NK-92 (cell line): Measurements from ENCODE around the gene CADPS2.

Experiments
- DNase-seq: peaks from one replicate; lab custom pipeline; 2025; ENCODE audit not compliant: unreplicated experiment; lab: John Stamatoyannopoulos, UW

Gene CADPS2

GRCh38 chr7:122886357-122887081, at the start of gene CADPS2:
CADPS2 (minus strand) TSS chr7:122886460; CDS start chr7:122886337, 123 bp downstream.
- no peak for DNase-seq

GRCh38 chr7:122935620-122936019, 49.4 kb upstream of the CADPS2 start:
- DNase-seq = no peak

DNA sequence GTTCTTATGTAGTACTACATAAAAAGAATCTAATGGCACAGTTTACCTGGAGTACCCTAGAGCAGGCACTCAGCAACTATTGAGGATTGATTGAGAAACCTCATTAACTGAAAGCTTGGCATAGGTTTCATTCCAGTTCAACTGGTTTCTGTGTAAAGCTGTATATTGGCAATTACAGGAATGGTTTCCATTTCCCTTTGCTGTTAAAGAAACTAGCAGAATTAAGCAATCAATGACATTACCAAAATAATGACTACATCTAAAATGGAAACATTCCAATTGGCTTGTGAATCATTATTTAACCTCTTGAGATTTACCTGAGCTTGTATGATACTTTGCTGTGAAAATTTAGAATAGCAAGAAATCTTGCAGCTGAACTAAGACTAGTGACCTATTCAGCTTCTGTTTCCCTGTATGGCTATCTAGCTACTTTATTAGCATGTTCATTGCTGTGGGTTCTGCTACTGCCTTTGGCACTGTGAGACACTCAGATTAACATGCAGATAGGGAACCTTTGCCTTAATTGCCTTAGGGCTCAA, 33.5 kb upstream of the CADPS2 start:
- no peak for DNase-seq

DNA sequence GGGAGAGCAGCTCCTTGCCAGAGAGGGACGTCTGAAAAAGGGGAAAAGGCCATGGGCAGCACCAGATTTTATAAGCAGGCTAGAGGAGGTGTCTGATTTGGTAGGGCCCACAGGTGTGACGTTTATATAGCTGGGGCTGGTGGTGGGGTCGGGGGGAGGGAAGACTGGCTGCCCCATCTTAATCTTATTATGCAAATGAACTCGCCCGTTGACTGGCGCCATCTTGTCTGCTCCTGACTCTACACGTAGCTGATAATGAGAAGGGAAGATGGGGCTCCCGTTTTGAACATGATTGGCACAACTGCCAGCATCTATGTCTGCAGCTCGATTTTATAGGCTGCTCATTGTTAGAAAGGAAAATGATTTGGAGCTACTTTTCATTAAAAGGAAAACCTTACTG, 28.6 kb upstream of the CADPS2 start:
- no peak for DNase-seq

DNA sequence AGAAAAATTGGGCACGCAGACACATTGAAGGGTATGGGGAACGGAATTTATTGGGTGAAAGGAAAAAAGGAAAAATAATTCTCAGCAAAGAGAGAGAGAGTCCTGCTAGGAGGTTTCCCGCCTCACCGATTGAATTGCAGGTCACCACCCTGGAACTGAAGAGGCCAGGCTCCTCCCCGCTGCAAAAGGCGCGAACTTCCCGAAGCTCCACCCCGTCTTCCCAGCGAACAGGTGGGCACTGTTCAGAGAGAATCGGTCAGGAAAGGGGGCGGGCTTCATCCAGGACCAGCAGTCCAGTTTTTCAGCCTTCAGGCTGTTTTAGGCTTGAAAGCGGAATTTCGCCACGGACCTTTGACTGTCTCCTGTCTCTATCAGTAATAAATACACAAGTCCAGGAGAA, 27.3 kb upstream of the CADPS2 start:
- DNase-seq = no peak

- no peak for DNase-seq
These were observed 16.7 kb upstream of the CADPS2 start for GRCh38 chr7:122902751-122903495.

GRCh38 chr7:122901250-122901649, 15.0 kb upstream of the CADPS2 start:
- no peak for DNase-seq

DNA sequence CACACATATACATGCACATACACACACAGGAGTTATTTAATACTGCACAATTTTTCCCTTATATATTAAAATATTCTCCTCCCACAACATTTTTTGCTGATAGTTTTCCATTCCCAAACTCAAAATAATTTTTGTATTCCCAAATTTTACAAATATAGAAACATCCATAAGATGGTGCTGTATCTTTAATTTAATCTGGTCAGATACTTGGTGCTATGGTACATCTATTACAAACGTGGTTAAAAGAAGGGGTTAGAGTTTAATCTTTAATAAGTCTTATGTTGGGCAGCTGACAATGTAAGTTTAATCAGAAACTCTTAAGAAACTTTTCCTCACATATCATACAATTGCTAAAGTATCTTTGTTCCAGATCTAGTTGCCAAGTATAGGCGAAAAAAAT, 10.2 kb upstream of the CADPS2 start:
- no peak for DNase-seq

DNA sequence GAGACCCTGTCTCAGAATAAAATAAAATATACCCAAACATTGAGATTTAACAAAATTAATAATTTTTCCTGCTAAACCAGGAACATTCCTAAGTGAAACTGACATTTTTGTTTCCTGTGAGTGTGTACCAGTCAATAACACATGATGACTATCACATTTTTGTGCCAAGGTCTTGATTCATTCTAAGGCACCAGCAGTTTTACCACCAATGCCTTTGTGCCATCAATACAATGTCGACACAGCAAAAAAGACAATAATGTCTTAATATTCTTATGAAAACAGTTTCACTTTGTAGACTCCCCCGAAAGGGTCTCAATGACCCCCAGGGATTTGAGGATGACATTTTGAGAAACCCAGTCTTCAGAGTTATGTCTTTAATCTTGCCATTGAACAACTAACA, 7.2 kb upstream of the CADPS2 start:
- no peak for DNase-seq

GRCh38 chr7:122889116-122889515, 2.9 kb upstream of the CADPS2 start:
- no peak for DNase-seq

DNA sequence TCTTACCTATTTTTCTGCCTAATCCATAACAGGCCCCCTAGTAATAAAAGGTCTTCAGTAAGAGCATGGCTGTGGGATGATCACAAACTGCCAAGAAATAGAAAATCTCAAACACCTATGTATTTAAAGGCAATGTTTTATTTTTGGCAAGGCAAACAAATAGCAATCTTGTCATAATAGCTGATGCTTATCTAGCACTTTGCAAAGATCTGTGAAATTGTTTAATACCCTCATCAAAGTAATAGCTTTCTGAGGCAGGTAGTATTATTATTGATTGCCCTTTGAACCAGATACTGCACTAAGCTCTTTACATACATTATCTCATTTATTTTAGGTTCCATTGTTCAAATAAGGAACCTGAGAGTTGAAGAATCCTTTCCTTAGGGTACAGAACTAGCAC, 1.6 kb upstream of the CADPS2 start:
- DNase-seq = no peak

- DNase-seq = no peak
These were observed 938 bp upstream of the CADPS2 start for GRCh38 chr7:122887198-122887597.

- no peak for DNase-seq
These were observed 490 bp downstream of the CADPS2 start for GRCh38 chr7:122885583-122886356.

- DNase-seq = no peak
These were observed 2.1 kb downstream of the CADPS2 start for GRCh38 chr7:122884186-122884585.

DNA sequence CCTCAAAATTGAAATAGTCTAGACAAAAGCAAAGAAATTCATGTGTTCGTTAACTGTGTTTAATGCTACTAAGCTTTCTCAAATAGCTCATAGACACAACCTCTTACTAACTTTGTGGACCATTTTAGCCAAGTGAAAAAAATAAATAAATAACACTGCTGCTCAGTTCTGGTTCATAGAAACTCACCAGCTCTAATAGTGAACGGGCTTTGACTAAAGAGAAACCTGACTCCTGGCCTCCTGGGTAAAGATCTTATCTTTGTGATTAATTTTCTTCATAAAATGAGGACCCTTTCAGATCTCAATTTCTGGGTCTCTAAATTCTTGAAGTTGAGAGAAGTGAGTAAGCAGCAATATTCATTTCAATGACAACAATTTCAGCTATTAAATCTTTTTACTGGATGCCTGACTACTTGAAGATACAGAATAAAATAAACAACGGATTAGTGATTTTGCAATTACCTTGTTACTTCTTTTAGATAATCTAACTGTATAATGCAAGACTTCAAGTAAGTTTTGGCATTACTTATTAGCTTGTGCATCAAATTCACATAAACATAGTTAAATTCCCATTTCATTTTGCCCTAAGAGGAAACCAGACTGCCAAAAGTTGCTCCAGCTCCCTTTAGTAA, 3.1 kb downstream of the CADPS2 start:
- DNase-seq = no peak

DNA sequence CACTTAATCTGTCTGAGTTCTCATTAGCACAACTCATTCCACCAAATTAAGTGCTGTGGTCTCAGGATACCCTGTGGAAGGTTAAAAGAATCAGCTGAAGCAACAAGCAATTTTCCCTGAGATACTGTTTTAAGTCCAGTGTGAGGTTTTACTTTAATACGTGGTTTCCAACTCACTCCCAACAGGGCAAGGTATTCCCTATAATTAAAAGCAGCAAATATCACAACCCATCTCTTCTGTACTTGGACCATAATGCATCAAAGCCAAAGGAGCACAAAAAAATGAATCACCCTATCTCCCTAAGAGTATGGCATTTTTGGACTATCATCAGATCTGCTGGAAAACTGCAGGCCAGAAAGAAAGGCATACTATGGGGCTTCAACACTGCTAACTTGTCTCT, 4.9 kb downstream of the CADPS2 start:
- DNase-seq = no peak

GRCh38 chr7:122869260-122869659, 17.0 kb downstream of the CADPS2 start:
- DNase-seq = no peak

DNA sequence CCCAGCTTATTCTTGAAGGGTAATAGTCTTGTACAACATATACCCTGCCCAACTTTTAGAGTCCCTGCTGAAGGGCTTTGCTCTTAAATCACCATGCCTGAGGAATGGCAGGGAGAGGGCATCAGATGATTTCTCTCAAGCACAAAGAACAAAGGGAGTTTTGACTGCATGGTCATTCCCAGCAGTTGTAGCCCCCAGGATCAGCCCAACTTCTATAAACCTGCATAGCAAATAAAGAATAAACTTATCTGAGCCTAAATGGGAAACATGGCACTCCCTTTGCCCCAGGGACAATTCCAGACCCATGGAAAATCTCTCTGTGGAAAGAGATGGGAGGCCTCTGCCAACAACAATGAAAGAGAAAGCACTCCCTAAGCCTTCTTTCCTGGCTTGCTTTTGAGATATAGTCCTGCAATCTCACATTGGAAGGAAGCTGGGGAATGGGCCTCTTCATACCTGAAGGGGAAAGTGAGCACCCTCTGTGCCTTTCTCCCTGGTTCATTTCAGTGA, 18.7 kb downstream of the CADPS2 start:
- DNase-seq = no peak

GRCh38 chr7:122864838-122865237, 21.4 kb downstream of the CADPS2 start:
- no peak for DNase-seq

DNA sequence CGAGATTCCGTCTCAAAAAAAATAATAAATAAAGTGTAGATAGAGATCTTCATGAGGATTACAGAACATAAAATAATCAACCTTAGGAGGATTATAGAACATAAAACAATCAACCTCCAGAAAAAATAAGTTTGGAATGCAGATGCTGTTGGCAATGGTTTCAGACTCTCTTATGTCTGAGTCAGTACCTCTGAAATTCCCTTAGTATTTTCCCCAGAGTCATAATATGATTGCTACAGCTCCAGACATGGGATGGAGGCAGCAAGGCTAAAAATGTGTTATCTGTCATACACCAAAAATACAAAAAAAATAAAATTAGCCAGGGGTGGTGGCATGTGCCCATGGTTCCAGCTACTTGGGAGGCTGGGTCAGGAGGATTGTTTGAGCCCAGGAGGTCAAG, 22.2 kb downstream of the CADPS2 start:
- no peak for DNase-seq

GRCh38 chr7:122858320-122858719, 27.9 kb downstream of the CADPS2 start:
- no peak for DNase-seq
